Measurements from ENCODE around the gene VAX1.

Gene VAX1

GRCh38 chr10:117163954-117164548 lies 26.0 kb upstream of the VAX1 start:
- DNase-seq, result no peak

DNA sequence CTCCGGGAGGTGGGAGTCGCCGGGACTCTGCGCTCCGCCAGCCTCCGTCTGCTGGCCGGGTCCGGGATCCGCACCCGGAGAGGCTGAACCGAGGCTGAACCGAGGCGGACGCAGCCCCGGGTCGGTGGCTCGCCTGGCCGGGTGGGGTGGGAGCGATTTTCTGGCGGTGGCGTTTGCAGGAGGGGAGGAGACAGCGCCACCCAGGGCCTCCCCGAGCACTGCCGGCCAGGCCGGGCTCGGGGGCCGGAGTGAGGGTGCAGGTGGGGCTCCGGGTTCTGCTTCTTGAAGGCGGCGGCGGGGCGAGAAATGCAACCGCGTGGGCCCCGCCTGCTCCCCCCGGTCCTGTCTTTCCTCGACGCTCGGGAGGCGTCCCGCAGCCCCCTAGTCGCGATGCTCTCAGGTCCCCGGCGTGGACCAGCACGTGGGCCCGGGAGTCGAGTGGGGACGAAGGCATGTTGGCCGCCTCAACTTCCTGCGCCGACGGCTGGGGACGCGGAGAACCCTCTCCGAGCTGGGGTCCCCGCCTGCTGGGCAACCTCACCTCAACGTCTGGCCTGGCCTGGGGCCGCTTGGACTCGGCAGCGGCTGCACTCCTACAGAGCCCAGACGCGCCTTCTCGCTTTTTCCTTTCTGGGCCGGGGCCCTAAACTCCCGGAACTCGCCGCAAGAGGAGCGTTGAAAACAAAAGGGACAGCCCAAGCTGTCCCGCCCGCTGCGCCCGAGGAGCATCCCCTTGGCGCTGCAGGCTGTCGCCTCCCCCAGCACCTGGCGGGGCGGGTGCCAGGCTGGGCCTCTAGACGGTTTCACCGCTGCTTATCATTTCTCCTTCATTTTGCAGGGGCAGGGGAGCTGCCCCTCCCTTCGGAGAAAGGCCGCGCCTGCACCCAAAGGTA lies 25.2 kb upstream of the VAX1 start:
- no peak for DNase-seq

DNA sequence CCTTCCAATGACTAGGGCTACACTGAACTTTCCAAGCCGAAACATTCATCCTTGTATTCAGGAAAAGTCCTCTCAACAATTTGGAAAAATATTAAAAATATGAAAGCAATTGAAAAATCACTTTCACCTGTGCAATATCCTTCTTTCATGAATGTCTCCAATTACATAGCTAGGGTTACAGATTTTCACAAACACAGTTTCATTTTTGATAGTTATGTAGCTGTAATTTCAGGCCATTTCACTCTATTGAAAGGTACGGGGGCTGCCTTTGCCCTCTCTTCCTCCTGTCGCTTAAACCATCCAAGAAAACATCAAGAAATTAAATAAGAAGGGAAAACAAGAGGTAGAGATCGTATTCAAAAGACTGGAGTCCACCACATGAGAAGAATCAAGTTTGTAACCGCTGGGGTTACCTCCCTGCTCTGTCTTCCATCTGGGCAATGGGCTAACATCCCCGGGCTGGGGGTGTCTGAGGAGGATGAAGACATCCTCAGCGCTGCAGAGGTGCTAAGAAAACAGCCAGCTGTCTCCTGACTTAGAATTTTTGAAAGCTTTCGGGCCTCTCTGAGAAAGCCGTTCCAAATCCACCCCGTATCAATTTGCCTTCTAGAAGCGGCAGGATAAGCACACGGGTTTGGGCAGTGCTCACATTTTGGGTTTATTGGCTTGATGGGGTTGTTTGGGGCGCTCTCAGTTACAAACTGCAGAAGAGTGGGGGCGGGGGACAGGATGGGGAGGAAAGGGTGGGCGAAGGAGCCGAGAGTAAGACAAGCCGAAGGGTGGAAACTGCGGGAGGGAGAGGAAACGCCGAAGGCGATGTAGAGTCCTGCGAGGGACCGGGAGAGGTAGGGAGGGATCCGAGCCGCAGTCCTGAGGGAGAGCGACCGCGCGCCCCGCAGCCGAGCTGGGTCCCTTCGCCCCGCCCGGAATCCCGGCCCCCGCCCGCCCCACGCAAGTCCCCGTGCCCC lies 24.3 kb upstream of the VAX1 start:
- no peak for DNase-seq

DNA sequence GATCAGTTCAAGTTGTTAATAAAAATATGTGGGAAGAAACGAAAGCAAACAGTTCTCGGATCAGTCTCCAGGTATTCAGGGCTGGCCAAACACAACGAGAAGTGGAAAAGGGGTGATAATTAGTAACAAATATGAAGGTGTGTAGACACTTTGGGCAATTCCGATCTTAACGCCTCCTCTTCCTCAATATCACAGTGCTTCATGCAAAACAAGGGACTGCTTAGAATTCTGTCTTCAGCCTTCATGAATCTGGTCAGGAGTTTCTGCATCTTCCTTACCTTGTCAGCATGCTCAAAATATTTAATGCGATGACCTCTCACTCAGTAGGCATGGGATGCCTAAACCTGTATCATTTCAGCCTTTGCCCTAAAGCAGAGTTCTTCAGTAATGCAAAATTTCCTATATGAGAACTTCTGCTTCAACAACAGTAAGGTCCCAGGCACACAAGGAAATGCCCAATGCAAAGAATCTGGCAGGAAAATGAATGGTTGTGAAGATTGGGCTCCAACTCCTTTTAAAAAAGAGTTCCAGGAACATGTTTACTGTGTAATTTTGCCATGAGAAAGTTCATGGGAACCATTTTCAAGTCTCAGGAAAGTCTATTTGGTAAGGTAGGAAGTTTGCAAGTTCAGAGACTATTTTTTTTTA lies 23.4 kb upstream of the VAX1 start:
- no peak for DNase-seq

GRCh38 chr10:117160567-117160966 lies 22.5 kb upstream of the VAX1 start:
- DNase-seq, result no peak

DNA sequence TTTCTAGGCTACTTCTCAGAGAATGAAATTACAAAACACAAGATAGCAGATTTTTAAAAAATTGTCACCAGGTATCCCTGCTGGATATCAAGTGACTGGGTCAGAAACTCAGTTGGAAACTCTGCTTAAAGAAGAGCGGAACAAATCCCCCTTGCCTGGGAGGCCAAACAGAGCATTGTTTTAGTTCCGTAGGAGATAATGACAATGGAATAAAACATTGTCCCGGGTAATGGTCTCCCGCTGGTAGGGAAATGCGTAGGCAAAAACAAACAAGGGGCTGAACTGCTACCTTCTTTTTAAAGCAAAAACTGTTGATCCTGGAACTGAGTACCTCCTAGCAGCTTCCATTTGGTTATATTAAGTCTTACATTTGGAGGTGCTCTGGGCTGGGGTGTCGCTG lies 21.3 kb upstream of the VAX1 start:
- DNase-seq, result no peak

GRCh38 chr10:117158297-117158696 lies 20.2 kb upstream of the VAX1 start:
- no peak for DNase-seq

GRCh38 chr10:117152668-117153067 lies 14.6 kb upstream of the VAX1 start:
- no peak for DNase-seq

DNA sequence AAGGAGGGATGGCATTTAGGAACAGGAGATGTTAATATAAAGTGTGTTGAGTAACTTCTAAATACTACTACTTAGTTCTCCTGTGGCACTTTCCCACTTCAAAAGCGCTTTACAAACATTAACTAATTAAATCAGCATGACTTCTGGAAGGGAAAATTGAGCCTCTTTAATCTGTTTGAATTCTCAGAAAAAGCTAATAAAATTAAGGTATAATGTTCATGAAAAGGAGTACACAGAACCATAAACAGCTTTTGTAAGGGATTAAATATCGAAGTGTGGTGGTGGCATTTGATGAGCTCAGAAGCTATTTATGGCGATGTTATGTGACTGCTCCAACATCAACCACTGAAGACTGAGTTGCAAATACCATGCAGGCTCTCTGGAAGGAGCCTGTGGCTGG lies 10.2 kb upstream of the VAX1 start:
- no peak for DNase-seq

DNA sequence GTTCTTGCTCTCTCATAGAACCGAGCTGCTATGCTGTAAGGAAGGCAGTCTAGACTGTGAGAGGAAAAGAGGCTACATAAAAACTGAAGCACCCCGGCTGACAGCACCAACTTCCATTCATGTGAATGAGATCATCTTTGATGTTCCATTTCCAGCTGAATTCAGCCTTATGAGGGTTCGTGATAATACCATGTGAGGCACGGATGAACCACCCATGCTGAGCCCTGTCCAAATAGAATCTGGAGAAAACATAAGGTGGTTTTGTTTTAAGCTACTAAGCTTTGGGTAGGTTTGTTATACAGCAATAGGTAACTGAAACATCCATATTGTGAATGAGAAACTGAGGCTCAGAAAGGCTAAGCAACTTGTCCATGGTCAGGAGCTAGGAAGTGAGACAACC lies 6.9 kb upstream of the VAX1 start:
- no peak for DNase-seq

GRCh38 chr10:117143103-117143823 lies 5.2 kb upstream of the VAX1 start:
- no peak for DNase-seq

DNA sequence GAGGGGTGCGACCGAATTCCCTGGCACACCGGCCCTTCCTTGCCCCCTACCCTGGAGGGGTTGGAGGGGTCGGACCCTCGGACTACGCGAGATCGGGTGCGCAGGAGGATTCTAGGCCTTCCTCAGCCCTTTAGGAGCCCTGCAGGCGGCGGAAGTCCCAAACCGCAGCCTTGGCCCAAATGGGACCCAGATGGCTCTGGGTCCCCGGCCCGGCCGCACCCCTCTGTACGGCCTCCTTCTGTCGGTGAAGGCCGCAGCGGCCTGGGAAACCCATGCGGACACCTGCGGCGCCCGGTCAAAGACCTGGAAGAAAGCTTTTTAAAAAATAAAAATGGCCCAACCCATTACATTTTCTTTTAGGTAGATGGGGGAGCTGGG lies 2.4 kb upstream of the VAX1 start:
- no peak for DNase-seq

DNA sequence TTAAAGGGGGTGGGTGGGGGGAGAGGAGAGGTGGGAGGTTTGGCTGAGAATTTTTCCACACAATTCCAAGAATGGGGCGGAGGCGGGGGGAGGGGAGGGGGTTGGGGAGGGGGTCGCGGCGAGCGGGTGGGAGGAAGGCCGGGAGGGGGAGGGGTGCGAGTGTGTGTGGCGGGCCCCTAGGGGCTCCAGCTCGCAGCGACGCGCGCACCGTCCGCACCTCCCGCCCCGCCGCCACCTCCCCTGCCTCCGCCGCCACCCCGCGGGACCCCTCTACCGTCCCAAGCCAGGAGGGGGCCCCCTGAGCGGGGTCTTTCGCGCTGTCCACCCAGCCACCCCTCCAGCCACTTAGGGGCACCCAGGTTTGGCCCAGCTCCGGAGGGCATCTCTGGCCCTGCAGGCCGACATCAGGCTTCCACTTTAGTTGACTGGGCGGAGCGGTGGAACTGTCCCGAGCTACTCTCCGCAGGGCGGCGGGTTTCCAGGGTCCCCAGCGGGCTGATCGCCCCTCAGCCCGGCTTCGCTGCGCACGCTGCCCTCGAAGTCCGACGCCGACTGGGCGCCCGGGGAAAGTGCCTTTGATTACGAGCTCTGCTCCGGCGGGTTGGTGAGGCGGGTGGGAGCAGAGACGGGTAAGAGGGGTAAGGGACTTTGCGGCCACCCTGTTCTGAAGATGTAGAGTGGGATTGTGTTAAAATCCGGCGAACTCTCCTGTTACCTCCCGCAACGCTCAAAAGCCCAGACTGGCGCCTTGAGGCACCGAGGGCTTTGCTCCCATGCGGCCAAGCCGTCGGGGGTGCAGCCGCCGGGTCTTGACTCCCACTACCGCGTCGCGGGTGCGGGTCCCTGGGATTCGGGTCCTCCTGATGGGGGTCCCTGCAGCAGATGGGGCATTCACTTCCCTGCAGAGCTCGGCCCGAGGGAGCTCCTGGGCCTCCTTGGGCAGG lies 1.8 kb upstream of the VAX1 start:
- DNase-seq, result no peak

- DNase-seq, result no peak
Measured at GRCh38 chr10:117138838-117139580, 939 bp upstream of the VAX1 start.

GRCh38 chr10:117137031-117137910 lies 799 bp downstream of the VAX1 start:
- DNase-seq, result no peak

DNA sequence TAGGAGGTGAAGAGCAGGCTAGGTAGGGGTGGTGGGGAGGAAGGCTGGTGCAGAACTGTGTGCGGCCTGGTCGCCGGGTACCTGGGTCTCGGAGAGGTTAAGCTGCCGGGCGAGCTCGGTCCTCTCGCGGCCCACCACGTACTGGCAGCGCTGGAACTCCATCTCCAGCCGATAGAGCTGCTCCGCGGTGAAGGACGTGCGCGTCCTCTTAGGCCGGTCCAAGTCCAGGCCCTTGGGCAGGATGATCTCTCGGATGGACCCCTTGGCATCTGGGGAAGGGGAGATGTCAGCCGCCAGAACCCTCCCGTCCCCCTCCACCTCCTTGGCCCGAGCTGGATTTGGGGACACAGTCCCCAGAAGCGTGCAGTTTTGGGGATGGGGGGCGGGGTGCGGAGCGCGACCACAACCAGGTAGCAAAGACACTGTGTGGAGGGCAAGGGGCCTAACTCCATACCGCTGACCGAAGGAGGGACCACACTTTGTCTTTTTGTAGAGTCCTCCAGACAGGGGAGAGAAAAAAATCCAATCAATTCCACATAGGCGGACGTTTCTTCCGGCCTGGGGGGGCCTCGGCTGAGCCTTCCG lies 1.6 kb downstream of the VAX1 start:
- no peak for DNase-seq

GRCh38 chr10:117135480-117136140 lies 2.5 kb downstream of the VAX1 start:
- no peak for DNase-seq

DNA sequence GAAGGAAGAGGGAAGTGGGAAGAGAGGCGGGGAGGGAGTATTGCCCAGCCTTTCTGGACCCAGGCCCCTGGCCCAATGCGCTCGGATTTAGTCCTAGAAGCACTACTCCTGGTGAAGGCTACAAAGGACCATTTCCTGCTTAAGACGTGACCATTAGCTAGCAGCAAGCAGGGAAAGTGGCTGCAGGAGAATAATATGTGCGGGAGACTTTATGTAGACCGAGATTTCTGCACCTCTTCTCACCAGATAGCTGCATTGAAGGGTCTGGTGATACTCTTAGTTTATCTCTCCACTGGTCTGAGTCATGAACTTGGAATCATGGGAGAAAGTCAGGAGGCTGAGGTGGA lies 3.1 kb downstream of the VAX1 start:
- DNase-seq, result no peak

Data from bone marrow (tissue), 2 donors.